ENCODE data around the gene MYH7B.
A peak's percentile ranks its signal among the peaks of the same experiment; 100 is the strongest.

Gene MYH7B

DNA sequence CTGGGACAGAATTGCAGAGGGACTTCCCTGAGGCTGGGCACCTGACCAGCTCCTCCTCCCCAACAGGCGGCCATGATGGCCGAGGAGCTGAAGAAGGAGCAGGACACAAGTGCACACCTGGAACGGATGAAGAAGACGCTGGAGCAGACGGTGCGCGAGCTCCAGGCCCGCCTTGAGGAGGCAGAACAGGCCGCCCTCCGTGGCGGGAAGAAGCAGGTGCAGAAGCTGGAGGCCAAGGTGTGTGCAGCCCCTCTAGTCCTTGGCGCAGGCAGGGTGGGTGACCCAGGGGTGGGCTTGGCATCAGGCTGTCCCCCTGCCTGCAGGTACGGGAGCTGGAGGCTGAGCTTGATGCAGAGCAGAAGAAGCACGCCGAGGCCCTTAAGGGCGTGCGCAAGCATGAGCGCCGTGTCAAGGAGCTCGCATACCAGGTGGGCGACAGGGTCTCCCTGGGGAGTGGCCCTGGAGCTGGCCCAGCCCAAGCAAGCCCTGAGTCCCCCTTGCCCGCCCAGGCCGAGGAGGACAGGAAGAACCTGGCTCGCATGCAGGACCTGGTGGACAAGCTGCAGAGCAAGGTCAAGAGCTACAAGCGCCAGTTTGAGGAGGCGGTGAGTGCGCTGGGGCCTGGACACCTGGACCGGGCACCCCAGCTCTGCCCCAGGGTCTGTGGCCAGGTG lies 45.4 kb downstream of the MYH7B start:
- H3K36me3 Mint-ChIP-seq (ENCODE audit: low read depth) = peaks cover 29% of the 10 kb centered on the region
- no peak overlapping the region for H3K4me3 Mint-ChIP-seq
- no peaks in the 10 kb centered on the region for H3K27me3 Mint-ChIP-seq (ENCODE audit: low read depth, poor library complexity)
- no peak for DNase-seq
- H3K9me3 Mint-ChIP-seq = no peaks in the 10 kb centered on the region
- TF ChIP-seq, protein P1, sequence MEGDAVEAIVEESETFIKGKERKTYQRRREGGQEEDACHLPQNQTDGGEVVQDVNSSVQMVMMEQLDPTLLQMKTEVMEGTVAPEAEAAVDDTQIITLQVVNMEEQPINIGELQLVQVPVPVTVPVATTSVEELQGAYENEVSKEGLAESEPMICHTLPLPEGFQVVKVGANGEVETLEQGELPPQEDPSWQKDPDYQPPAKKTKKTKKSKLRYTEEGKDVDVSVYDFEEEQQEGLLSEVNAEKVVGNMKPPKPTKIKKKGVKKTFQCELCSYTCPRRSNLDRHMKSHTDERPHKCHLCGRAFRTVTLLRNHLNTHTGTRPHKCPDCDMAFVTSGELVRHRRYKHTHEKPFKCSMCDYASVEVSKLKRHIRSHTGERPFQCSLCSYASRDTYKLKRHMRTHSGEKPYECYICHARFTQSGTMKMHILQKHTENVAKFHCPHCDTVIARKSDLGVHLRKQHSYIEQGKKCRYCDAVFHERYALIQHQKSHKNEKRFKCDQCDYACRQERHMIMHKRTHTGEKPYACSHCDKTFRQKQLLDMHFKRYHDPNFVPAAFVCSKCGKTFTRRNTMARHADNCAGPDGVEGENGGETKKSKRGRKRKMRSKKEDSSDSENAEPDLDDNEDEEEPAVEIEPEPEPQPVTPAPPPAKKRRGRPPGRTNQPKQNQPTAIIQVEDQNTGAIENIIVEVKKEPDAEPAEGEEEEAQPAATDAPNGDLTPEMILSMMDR (IDR thresholded peaks at IDR 0.05) = no peak
- no peaks in the 10 kb centered on the region for H3K4me1 Mint-ChIP-seq
- H3K27ac Mint-ChIP-seq = no peak overlapping the region

DNA sequence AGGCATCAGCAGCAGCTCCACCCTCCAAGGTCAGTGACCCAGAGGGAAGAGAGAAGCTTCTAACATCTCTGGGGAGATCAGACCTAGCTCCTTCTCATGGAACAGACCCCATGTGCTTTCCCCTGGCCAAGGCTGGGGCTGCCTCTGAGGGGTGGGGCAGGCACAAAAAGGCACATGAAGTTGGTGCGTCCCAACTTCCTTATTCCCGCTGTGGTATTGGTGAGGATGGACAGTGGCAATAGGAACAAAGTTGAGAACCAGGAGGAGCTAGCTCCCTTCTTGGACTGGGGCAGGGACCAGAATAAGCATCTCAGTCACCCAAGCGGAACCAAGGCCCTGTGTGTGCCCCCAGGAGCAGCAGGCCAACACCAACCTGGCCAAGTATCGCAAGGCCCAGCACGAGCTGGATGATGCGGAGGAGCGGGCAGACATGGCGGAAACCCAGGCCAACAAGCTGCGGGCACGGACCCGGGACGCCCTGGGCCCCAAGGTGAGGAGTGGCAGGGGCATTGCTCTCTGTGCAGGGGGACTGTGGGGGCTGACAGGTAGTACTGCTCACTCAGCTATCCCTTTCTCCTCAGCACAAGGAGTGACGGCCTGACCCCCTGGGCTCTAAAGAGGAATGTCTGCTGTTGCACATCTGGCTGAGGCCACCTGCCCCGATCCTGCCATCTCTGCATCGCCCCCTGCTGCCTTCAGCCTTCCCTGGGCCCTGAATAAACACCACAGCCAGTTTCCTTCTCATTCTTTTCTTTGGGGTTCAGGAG lies 46.1 kb downstream of the MYH7B start:
- no peaks in the 10 kb centered on the region for H3K9me3 Mint-ChIP-seq
- H3K36me3 Mint-ChIP-seq (ENCODE audit: low read depth) = peaks cover 30% of the 10 kb centered on the region
- no peak overlapping the region for H3K4me3 Mint-ChIP-seq
- H3K27me3 Mint-ChIP-seq (ENCODE audit: low read depth, poor library complexity) = no peaks in the 10 kb centered on the region
- DNase-seq = no peak
- H3K27ac Mint-ChIP-seq = no peak overlapping the region
- no peaks in the 10 kb centered on the region for H3K4me1 Mint-ChIP-seq
- TF ChIP-seq, protein P1 (IDR thresholded peaks at IDR 0.05) = peak; percentile 19

DNA sequence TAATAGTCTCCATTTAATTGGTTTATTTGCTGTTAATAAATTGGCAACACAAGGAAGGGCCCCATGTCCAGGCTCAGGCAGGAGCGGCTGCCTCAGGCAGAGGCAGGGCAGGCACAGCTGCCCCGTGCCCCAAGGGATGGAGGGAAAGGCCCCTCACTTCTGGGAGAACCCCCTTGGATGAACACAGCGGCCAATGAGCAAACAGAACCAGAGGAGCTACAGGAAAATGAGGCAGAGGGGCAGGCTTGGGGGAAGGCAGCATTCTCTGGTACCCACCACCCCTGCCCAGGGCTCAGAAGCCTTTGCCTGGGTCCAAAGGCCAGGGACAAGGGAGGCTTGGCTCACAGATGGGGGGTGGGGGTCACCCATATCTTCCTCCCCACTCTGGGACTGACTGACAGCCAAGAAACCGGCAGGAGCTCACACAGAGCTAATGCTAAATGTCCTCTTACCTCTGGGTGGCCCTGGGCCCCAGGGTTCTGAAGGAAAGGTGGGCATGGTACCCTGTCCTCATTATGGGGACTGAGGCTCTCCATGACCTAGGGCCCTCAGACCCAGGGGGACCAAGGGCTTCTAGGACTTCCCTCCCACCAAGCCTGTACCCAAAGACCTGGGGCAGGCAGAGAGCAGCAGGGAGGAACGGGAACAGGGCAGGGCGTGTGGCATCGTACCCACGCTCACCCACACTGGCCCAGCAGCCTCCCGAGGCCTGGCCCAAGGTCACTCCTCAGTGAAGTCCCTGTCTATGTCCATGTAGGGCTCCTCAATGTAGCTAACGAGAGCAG lies 47.0 kb downstream of the MYH7B start:
- no peak for DNase-seq
- Mint-ChIP-seq H3K27ac (no peak overlapping the region), H3K9me3 (no peaks in the 10 kb centered on the region), H3K4me1 (no peaks in the 10 kb centered on the region), H3K36me3 (ENCODE audit: low read depth) (peaks cover 31% of the 10 kb centered on the region), H3K4me3 (no peak overlapping the region), H3K27me3 (ENCODE audit: low read depth, poor library complexity) (no peaks in the 10 kb centered on the region)
- TF ChIP-seq, protein P1 (IDR thresholded peaks at IDR 0.05) = no peak

DNA sequence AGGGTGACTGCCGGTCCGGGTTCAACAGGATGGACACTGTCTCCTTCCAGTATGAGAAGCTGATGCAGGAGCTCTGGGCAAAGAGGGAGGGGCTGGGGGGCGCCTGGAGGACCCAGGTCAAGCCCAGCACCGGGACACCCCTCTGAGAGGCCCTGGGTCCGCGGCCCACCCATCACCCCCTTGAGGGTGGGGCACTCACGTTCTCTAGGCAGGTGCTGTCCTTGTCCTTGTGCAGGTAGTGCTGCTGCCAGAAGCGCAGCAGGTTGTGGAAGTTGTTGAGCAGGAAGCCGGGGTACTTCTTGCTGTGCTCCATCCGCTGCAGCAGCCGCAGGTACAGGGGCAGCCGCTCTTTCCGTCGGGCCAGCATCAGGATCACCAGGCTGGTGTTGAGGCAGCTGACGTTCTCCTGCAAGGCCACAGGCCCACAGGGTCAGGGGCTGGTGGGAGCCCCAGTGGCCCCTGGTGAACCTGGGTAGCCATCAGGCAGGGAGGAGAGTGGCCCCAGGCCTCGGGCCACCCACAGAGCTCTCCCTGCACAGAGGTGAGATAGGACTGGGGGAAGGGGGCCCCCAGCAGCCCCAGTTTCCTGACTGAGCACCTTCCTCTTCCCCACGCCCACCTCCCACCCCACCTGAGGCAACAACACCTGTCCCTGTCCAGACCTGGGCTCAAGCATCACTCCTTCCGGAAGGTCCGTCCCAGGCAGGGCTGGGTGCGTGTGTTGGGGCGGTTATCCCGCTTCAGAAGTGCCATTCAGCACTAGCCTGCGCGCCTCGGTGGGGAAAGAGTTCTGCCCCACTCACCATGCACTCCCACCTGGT lies 47.8 kb downstream of the MYH7B start:
- Mint-ChIP-seq H3K27me3 (ENCODE audit: low read depth, poor library complexity) (no peaks in the 10 kb centered on the region), H3K4me3 (no peak overlapping the region), H3K36me3 (ENCODE audit: low read depth) (peaks cover 32% of the 10 kb centered on the region), H3K4me1 (no peaks in the 10 kb centered on the region), H3K9me3 (no peaks in the 10 kb centered on the region), H3K27ac (peak overlapping the region; percentile 69)
- no peak for DNase-seq
- TF ChIP-seq, protein P1 (IDR thresholded peaks at IDR 0.05) = no peak

DNA sequence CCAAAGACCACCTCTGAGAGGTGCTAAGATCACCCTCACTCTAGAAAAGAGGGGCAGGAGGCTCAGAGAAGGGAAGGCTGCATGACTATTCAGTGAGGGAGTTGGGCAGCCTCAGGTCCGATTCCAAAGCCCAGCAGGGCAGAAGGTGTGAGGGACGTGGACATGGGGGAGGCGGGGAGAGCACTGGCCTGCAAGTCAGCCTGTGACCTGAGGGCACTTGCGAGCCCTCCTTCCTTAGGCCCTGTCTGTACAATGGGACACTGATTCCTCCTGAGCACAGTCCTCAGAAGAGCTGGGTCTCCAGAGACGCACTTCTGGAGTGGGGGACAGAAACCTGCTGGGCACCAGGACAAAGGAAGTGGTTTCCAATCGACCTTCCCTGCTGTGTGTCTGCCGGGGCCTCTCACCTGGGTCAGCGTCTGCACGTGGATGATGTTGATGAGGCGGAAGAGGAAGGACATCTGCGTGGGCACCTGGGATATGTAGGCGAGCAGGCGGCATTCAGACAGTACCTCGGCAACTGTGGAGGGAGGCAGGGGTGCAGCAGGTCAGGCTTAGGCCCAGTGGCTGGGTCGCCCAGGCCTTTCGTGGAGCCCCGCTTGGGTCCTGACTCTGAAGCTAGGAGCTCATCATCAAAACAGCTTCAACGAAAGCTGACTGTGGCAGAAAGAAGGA lies 48.5 kb downstream of the MYH7B start:
- no peaks in the 10 kb centered on the region for H3K4me1 Mint-ChIP-seq
- peak overlapping the region; percentile 61 for H3K27ac Mint-ChIP-seq

More for the DNA sequence above, 48.5 kb downstream of the MYH7B start:
- H3K27me3 Mint-ChIP-seq (ENCODE audit: low read depth, poor library complexity) = no peaks in the 10 kb centered on the region
- peaks cover 35% of the 10 kb centered on the region for H3K36me3 Mint-ChIP-seq (ENCODE audit: low read depth)
- no peaks in the 10 kb centered on the region for H3K9me3 Mint-ChIP-seq
- H3K4me3 Mint-ChIP-seq = no peak overlapping the region
- DNase-seq = no peak
- TF ChIP-seq, protein P1 (IDR thresholded peaks at IDR 0.05) = no peak
